ENCODE data around the gene CALY.

DNA sequence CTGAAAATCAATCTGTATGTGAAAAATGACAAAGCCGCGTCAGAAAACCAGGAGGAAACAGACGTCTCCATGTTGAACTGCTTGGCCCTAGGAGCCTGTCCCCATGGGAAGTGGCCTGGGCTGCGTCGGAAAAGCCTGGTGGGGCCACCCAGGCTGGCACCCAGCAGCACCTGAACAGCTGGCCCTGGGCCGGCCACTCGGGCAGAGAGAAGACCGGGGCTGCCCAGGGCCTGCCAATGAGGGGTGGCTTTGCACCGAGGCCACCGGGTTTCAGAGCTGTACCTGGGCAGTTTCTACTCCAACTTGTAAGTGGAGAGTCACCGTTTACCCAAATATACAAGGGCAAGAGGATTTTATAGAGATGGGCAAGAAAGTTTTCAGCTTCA lies 22.2 kb upstream of the CALY start:
- TF ChIP-seq, protein P1, sequence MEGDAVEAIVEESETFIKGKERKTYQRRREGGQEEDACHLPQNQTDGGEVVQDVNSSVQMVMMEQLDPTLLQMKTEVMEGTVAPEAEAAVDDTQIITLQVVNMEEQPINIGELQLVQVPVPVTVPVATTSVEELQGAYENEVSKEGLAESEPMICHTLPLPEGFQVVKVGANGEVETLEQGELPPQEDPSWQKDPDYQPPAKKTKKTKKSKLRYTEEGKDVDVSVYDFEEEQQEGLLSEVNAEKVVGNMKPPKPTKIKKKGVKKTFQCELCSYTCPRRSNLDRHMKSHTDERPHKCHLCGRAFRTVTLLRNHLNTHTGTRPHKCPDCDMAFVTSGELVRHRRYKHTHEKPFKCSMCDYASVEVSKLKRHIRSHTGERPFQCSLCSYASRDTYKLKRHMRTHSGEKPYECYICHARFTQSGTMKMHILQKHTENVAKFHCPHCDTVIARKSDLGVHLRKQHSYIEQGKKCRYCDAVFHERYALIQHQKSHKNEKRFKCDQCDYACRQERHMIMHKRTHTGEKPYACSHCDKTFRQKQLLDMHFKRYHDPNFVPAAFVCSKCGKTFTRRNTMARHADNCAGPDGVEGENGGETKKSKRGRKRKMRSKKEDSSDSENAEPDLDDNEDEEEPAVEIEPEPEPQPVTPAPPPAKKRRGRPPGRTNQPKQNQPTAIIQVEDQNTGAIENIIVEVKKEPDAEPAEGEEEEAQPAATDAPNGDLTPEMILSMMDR (IDR thresholded peaks at IDR 0.05), result no peak
- TF ChIP-seq POLR2A (IDR thresholded peaks at IDR 0.05), result no peak

Measured in heart left ventricle (tissue), 13 donors.